HG03354 (cell line): ENCODE data around the gene ZFHX3.

Source experiments
- ATAC-seq: cut with Tn5 transposase; IDR thresholded peaks from one replicate; pipeline ENCODE4 v1.9.1; 2021; ENCODE audit warnings: mild to moderate bottlenecking; ENCODE audit not compliant: unreplicated experiment, poor library complexity, severe bottlenecking

ZFHX3 gene

DNA sequence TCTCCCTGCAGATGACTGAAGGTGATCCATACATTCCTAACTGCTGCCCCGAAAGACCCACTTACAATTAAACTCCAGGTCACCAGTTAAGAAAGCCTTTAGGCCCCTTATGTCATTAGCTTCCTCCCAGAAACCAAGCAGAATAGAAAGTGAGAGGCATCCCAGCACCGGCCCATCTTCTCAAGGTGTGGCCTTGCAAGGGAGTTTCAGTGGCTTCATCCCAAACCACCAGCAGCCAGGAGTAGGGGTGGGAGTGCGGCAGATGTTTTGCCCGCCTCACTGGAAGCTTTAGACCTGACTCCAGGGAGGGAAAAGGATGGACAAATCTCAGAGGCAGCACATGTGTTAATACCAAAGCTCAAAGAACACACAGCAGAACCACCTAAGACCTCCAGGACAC lies 5.1 kb downstream of the ZFHX3 start:
- ATAC-seq, result no peak

DNA sequence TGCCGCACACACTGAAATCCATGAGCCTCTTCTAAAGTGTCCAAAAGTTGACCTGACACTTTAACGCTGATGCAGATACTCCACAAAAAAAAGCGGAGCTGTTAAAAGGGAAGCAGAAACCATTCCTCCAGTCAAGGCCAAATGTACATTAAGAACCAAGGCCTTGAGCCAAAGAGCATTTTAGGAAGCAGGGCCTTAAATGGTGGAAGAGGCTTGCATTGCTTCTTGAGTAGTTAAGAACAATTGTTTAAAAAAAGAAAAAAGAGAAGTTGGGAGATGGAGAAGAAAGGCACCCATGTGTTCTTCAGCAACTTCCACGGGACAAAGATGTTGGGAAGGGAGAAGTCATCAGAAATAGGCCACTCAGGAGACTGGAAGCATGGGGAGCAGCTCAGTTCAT lies 6.3 kb downstream of the ZFHX3 start:
- ATAC-seq, result no peak

DNA sequence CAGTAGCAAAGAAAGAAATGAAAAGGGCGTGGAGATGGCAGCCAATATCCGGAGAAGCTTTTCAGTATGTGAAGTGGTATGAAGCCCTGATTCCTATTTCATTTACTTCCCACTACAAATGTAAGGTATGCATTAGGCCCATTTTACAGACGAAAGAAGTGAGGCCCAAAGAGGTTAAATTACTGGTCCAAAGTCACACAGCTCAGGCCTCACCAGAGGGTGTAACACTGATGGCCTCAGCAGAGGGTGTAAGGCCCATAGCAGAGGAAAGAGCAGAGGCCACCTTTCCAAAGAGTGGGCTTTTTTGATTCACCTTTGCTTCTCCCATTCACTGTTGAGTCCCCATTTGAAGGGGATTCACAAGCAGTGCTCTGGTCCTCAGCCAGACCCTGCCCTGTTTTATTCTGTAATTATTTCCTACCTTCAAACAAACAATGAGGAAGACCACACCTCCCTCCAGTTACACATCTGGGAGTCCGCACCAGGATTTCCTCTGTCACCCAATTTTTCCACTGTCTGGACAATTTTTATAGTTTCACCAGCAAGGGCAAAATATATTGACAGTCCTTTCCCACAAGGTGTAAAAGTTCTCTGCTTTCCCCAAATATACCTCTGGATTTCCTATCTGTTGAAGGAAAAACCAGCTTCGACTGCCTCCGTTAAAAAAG lies 7.1 kb downstream of the ZFHX3 start:
- no peak for ATAC-seq

DNA sequence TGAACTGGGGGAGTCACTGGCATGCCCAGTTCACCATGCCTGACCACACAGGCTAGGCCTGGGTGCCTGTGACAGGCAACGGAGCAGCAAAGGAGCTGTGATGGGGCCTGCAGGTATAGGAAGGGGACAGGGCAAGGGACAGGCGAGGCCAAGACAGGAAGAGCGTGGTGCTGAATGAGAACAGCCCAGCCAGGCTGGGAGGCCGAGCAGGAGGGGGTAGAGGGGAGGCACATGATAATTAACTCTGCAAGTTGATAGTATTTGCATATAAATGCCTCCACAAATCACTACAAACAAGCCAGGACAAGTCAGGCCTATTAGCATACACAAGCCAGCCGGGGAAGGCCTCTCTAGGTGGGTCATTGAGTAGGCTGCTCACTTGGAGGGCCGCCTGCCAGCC lies 7.8 kb downstream of the ZFHX3 start:
- ATAC-seq, result no peak

DNA sequence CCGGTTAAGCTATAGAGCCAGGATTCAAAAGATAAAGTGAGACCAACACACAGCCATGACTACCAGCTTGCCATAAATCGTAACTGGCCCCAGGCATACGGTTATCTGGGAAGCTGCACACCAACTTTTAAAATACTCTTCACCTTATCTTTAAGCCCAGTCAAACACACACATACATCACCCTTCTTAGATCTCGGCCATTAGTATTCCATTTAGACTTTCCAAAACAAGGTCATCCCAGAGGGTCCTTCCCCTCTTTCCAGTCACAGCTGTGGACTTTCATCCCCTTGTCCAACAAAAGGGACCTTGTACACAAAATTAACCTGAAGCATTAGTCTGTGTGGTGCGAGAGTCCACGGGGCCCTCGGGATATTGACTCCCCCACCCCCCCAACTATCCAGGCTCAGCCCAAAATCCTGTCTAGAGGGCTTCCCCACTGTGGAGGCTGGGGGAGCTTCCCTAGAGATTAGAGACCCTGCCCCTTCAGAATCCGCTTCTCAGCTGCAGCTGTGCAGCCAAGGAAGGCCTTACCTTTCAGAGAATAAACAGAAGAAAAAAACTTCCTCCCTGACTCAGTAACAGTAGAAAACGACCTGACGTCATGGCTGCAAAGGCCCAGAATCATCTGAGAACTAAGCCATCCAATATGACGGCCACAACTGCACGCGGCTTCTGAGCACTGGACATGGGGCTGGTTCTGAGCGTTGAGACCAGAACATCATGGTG lies 9.9 kb downstream of the ZFHX3 start:
- ATAC-seq, result no peak

DNA sequence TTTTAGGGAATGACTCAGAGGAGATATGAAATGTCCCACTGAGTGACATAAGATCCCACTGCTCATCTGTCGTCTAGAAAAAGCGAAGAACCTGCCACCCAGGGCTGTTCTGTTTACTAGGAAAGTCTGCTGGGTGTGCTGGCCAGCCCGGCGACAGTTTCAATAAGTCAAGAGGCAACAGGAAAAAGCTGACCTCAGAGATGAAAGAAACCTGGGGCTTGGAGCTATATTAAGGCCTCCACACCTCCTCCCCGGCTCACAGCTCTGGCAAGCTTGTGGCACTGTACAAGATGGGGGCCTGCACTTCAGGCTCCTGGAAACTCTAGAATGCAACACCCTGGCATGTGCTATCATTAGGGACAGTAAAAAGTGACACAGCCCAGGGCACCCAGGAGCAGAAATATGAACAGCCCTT lies 10.6 kb downstream of the ZFHX3 start:
- peak; percentile 25 for ATAC-seq

DNA sequence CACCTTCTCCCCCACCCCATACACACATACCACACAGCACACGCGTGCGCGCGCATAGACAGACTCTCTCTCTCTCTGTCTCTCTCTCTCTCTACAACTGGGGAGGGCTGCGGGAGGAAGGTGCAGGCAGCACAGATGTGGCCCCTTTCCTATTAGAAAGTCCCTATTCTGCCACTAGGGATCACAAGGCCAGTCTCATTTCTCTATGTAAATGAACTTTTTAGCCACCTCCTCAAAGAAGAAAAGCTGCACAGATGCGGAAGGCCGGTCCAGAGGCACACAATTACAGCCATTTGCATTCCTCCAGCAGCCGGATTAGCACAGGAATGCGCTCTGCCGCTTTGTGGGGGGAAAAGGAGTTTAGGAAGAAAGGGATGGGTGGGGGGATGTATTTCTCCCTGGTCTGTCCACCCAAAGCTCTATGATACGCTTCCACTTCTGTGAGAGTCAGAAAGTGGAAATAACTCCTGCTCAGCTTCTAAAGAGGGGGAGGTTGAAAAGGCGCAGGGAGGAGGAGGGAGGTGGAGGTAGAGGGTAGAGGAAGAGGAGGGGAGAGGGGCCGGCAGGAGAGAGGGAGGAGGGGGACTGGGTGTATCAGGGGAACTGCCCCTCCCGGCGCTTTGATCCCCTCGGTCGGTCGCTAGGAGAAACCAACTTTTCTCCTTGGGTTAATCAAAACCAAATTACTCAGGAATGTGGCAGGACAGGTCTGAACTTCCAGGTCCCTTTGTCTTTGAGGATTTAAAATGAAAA lies 11.7 kb downstream of the ZFHX3 start:
- ATAC-seq, result peak; percentile 78

DNA sequence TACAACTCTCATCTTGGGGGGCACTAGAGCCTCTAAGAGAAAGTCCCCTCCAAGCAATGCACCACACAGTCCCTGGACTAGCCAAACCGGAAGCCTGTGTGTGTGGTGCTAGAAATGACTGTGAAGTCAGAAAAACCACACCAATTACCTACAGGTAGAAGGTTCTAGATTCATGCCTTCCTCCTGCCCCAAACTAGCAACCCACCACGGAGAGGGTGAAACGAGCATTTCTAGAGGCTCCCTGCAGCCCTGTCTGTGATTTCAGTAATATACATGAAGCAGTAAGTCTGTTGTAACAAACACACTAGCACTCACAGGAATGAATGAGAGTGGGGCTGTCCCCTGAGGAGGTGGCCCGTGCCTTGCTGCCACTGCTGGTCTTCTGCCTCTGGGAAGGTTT lies 13.6 kb downstream of the ZFHX3 start:
- ATAC-seq, result peak; percentile 44

DNA sequence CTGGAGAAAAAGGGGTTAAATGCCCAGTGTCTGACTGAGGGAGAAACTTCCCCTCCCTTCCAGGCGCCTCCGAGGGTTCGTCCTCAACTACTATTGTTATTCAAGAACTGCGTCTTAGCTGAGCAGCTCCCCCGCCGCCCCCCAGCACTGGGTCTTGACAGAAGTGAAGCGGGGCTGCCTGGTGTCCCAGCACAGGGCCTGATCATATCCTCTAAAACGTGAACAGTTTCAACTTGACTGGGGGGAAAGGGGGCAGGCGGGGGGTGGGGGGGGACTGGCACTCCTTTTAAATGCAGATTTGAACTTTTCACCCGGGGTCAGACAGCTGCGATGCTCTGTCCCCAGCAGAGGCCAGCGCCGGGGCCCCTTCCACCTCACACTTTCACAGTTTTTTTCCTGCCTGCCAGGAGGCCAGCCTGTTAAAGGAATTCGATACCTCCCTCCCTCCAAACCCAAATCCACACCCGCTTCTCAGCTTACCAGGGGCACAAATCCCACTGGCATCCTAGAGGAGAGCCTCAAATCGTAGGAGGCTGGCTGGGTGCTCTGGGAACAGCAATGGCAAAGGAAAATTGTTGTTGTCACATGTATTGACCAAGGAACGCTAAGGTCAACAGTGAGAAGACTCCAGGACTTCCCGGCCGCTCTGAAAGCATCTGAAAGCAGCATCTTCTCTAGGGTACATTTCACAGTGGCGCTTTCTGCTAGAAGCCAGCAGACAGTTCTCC lies 14.5 kb downstream of the ZFHX3 start:
- ATAC-seq, result no peak

DNA sequence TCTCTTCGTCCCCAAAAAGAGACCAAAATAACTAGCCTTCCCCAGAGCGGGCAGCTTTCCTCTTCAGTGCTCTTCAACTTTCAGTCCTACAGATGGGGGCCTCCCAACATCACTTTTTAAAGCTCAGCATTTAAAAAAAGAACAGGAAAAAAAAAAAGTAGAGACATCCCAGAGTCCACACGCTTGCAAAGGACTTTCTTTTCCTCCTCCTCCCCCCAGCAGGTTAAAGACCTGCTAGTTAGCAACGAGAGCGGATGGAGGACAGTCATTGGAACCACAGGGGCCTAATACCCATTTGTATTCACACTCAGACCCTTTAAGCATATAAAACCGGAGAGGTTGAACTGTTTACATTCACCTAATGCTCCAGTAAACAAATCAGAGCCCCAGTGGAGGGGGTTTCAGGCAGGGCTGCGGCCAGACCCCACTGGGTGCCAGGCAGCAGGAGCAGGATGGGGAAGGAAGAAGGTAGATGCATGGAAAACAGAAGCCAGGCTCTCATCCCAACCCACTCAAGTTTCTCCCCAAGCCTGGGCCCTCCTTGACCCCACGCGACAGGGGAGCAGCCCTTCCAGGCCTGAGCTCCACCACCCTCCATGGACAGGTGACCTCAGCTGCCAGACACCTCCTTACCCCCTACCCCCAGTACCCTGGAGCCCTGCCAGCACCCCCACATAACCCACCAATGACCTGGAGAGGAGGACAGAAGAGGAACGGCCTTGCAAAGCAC lies 15.2 kb downstream of the ZFHX3 start:
- no peak for ATAC-seq

DNA sequence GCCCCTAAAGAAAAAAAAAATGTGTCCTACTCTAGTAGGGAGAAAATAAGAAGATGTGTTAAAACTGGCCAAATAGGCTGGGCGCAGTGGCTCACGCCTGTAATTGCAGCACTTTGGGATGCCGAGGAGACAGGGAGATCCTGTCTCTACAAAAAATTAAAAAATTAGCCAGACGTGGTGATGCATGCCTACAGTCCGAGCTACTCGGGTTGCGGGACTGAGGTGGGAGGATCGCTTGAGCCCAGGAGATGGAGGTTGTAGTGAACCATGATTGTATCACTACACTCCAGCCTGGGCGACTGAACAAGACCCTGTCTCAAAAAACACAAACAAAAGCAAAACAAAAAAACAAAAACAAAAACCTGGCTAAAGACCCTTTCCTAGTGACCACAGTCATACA lies 15.9 kb downstream of the ZFHX3 start:
- no peak for ATAC-seq

DNA sequence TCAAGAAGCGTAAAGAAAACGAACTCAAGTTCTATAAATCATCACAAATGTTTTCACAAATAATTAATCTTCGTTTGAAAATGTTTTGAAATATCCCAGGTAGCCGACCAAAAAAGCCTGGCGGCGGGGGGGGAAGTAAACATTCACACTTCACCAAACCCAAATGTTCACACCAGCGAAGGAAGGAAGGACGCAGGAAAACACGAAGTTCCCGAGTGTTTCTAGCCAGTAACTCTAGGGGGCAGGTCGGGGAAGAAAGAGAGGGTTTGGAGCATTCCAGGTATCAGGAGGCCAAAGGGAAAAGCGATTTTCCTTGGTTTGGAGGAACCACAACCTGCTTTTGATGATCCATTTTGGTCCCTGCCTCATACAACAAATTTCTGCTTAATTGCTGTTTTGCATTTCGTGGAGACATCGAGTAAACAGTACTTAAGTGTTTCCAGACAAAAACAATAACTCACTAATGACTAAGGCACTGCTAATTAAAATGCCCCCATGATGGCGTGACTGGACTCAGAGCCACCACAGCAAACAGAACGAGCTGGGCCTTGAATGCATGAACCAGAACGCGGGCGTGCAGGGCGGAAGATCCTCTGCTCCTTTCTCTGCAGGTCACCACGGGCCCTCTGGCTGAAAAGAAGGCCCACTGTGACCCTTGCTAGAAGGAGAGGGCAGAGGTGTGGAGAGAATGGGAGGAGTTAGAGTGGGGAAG lies 16.6 kb downstream of the ZFHX3 start:
- ATAC-seq, result no peak

DNA sequence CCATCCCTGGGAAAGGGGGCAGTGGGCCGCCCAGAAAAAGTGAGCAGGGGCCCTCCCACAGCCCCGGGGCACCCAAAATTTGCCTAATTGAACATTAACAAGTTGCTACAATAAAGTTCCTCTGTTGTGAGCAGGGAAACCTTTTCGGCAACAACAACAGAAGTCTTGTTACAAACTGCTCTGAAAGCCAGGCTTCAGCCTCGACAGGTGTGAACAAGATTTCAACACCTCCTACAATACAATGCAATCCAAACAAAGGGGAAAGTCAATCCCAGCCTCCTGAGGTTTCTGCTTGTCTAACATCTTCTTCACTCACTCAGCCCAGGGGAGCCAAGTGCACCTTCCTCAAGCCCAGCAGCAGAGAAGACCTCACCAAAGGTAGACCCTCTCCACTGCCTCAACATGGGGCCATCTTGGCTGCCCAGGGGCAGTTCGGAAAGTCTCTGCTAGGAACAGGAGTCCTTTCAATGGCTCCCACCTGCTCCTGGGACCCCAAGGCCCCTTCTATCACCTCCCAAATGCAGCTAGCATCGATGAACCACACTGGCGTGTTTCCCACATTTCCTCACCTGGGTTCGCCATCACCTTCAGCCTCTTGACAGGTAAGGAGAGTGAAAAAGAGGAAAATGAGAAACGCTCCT lies 19.1 kb downstream of the ZFHX3 start:
- no peak for ATAC-seq

DNA sequence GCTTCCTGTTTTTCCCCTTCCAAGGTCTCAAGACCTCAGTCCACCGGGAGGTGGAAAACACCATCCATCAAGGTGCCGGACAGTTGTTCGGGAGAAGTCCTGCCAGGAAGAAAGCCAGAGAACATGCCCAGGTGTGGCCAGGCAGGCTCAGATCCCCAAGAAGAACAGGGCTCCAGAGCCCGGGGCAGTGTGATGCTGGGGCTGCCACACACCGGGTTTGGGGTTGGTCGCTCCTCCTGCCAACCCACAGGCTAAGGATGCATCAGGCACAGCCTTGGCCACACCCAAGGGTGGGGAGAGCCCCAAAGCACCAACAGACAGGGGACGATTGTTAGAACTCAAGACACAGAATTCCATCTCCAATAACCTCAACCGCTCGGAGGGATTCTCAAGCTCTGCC lies 19.7 kb downstream of the ZFHX3 start:
- no peak for ATAC-seq

DNA sequence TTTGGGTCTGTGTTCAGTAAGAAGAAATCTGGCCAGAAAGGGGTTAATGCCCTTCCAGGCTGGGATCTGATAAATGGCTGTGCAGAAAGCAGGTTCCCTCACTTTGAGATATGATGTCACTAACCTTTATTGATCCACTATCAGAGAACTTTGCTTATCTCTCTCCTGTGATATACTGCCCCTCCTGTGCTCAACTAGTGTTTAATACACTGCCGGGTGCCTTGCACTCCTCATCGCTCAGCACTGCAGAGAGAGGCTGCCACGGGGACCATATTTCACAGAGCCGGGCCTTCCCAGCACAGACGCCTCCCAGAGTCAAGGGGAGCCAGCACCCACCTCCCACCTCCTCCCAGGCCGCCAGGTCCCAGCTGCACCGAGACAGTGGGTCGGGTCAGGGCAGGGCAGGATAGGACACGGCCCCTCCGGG lies 20.2 kb downstream of the ZFHX3 start:
- no peak for ATAC-seq

DNA sequence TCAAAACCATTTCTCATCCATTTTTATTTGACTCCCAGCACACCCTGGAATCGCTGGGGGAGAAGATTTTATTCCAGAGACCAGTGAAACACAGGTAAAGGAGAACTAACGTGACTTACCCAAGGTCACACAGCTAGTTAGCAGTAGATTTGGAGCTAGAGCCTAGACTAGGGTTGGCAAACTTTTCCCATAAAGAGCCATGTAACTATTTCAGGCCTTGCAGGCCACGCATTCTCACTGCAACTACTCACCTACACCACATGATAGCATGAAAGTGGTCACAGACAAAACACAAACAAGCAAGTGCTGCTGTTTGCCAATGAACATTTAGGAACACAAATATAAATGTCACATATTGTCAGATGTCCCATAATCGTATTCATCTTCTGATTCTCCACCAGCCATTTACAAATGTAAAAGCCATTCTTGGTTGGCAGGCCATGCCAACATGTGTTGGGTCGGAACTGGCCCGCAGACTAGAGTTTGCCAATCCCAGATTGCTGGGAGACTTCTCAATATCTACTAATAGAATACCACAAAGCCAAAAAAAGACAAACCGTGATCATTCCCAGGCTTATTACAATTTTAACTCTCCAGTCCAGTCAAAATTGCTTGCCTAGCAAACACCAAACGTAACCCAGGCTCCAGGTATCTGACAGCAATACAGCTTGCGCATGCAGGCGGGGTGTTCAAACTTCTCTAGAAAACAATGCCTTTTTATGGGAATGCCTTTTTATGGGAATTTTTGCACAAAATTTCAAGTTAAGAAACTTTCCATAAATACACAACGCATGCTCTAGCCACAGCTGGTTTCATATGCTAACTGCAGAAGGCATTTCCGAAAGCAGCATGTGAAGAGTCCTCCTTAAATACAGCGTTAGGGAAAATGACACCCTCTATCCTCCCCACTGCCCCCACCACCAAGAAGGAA lies 20.9 kb downstream of the ZFHX3 start:
- ATAC-seq, result no peak

DNA sequence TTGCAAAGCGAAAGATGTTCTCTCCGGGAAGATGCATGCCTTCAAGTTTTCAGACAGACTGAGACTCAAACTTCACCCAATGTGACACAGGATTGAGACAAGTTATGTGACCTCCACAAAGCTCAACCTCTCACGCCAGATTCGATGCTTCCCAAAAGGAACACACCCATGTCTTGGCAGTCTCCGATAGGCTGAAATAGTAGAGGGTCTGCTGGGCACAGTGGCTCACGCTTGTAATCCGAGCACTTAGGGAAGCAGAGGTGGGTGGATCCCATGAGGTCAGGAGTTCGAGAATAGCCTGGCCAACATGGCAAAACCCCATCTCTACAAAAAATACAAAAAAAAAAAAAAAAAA lies 22.1 kb downstream of the ZFHX3 start:
- no peak for ATAC-seq
